Ascending aorta (tissue), 2 donors: Measurements from ENCODE around the gene CLSTN1. TPM values are rescaled to one million over a fixed set of nuclear protein-coding genes. Genes with fewer than 3 reads are reported as not detected.
"Not testable (repeated sequence)": the region's sequence is repeated elsewhere in the genome, so short reads cannot be mapped to it uniquely, and the experiment has no call there.

Experiments
- DNase-seq, 2 donors: peaks; one replicate each; pipeline ENCODE4 v3.0.0-alpha.2; 2019; ENCODE audit warnings: low spot score in 2 of 2
- H3K27ac ChIP-seq, 2 donors: fragments of 200-600 bp; sonication (generic); one replicate each; pipeline ENCODE4 v1.5.1; 2016 to 2017; ENCODE audit warnings: mild to moderate bottlenecking in 1 of 2
- H3K27me3 ChIP-seq: fragments of 200-600 bp; sonication (generic); one replicate; pipeline ENCODE4 v1.5.1; 2017
- H3K36me3 ChIP-seq, 2 donors: fragments of 200-600 bp; sonication (generic); one replicate each; pipeline ENCODE4 v1.5.1; 2016
- H3K4me1 ChIP-seq, 2 donors: fragments of 200-600 bp; sonication (generic); one replicate each; pipeline ENCODE4 v1.5.1; 2016 to 2017; ENCODE audit warnings: mild to moderate bottlenecking in 1 of 2
- H3K4me3 ChIP-seq, 2 donors: fragments of 200-600 bp; sonication (generic); one replicate each; pipeline ENCODE4 v1.5.1; 2016 to 2017; ENCODE audit warnings: mild to moderate bottlenecking in 1 of 2
- H3K9me3 ChIP-seq, 2 donors: fragments of 200-600 bp; sonication (generic); one replicate each; pipeline ENCODE4 v1.5.1; 2016
- intact Hi-C: fragments of 100-400 bp; cut with DNase I; formaldehyde crosslinking; loops from one replicate; pipeline ENCODE4 v1.15.1; 2023
- total RNA-seq: library from RNA; depleted of rRNA; stranded (reverse); fragments of >200 nt; gene quantifications from one replicate; pipeline ENCODE4 v1.1.0, GENCODE V29; 2016
- TF ChIP-seq, protein P1 (sequence below), 3 experiments: fragments of 200-600 bp in 2 of 3; fragments of 450-650 bp in 1 of 3; sonication (generic) in 2 of 3; IDR thresholded peaks; one replicate each; pipeline ENCODE4 v1.5.1; 2016 to 2019; ENCODE audit warnings: antibody characterized with exemption in 3 of 3, mild to moderate bottlenecking in 1 of 3, moderate library complexity in 1 of 3

Gene CLSTN1
- total RNA-seq, 1 donor from 2014 or later, result 84.6 TPM

DNA sequence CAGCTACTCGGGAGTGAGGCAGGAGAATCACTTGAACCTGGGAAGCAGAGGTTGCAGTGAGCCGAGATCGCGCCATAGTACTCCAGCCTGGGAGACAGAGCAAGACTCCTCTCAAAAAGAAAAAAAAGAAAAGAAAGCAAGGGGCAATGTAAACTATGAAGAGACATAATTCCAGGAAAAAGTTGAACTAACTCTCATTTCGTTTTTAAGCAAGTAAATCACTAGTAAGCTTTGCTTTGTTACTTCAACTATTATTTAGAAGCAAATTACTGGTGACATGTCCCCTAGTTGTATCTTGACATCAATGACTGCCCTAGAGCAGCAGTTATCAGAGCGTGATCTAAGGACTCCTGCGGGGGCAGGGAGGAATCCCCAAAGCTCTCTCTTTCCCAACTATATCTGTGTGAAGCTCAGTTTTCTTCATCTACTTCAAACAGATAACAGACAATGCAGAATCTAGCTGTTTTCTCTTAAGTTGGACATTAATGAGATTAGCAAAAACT is 18.7 kb downstream of the CLSTN1 start:
- Histone ChIP-seq H3K27me3 (no peaks in the 10 kb centered on the region), H3K9me3 (no peaks in the 10 kb centered on the region), H3K4me1 (no peaks in the 10 kb centered on the region), H3K36me3 (no peaks in the 10 kb centered on the region), H3K4me3 (no peak overlapping the region), H3K27ac (no peak overlapping the region)
- TF ChIP-seq, protein P1, sequence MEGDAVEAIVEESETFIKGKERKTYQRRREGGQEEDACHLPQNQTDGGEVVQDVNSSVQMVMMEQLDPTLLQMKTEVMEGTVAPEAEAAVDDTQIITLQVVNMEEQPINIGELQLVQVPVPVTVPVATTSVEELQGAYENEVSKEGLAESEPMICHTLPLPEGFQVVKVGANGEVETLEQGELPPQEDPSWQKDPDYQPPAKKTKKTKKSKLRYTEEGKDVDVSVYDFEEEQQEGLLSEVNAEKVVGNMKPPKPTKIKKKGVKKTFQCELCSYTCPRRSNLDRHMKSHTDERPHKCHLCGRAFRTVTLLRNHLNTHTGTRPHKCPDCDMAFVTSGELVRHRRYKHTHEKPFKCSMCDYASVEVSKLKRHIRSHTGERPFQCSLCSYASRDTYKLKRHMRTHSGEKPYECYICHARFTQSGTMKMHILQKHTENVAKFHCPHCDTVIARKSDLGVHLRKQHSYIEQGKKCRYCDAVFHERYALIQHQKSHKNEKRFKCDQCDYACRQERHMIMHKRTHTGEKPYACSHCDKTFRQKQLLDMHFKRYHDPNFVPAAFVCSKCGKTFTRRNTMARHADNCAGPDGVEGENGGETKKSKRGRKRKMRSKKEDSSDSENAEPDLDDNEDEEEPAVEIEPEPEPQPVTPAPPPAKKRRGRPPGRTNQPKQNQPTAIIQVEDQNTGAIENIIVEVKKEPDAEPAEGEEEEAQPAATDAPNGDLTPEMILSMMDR (IDR thresholded peaks at IDR 0.05), result no peak
- intact Hi-C loops, result no loop called here
- no peak for DNase-seq

DNA sequence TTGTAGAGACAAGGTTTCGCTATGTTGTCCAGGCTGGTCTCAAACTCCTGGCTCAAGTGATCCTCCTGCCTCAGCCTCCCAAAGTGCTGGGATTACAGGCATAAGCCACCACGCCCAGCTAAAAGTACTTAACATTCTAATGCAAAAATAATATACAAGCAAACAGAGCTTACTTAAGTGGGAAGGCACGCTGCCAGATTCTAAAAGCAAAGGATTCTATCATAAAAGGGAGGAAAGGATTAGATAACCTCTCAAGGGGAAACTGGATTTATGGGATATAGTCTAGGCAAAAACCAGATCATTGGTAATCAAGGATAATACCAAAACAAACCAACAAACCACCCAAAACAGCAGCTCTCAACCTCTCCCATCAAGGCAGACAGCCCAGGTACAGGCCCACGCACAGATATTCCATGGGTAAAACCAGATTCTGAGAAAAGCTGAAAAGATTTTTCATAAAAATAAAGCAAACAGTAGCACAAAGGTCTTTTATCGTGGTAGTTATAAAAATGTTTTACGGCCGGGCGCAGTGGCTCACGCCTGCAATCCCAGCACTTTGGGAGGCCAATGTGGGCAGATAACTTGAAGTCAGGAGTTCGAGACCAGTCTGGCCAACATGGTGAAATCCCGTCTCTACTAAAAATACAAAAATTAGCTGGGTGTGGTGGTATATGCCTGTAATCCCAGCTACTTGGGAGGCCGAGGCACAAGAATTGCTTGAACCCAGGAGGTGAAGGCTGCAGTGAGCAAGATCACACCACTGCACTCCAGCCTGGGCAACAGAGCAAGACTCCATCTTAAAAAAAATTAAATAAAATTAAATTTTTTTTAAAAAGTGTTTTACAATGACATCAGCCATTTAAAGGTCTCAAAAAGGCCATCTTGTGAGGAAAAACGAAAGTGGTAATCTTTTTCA is 20.5 kb downstream of the CLSTN1 start:
- H3K9me3 ChIP-seq, H3K27me3 ChIP-seq, H3K36me3 ChIP-seq, H3K4me1 ChIP-seq, H3K27ac ChIP-seq, H3K4me3 ChIP-seq, intact Hi-C loops, DNase-seq: not testable (repeated sequence)

DNA sequence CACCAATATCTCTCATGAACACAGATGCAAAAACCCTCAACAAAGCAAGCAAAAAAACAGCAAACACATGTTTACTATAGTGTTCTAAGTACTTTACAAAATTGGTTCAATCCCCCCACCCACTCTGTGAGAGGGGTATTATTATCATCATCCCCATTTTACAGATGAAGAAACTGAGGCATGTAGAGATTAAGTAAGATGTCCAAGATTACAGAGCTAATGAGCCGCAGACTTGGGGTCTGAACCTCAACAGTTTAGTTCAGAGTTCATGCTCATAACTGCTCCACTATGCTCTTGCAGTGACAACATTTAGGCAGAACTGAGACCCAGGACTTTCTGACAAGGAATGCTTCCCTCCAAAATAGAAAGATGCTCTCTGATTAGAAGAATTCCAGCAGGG is 21.9 kb downstream of the CLSTN1 start:
- H3K36me3 ChIP-seq, result no peaks in the 10 kb centered on the region
- TF ChIP-seq, protein P1 (IDR thresholded peaks at IDR 0.05), result no peak
- intact Hi-C loops, result no loop called here

DNA sequence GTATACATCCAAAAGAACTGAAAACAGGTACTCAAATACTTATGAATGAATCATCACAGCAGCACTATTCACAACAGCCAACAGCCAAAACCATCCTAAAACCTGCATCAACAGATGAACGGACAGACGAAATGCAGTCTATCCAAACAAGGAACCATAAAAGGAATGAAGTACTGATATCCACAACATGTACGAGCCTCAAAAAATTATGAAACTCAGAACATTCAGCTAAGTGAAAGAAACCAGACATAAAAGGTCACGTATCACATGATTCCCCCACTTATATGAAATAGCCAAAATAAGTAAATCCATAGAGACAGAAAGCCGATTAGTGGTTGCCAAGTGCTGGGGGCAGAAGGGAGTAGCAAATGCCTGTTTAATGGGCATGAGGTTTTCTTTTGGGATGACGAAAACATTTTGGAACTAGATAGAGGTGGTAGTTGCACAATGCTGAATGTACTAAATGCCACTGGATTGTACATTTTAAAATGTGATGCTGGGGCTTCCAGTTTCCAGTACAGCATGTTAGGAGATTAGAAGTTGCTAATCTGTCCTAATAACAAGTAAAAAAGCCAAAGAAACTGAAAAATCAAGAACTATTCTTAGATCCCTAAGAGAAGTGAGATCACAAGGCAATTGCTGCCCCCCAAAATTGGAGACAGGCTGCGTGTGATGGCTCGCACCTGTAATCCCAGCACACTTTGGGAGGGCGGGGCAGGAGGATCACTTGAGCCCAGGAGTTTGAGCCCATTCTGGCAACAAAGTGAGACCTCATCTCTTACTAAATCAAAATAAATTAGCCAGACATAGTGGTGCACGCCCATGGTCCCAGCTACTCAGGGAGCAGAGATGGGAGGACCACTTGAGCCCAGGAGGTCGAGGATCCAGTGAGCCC is 25.3 kb downstream of the CLSTN1 start:
- TF ChIP-seq, protein P1 (IDR thresholded peaks at IDR 0.05), result no peak
- Histone ChIP-seq H3K4me3 (peak overlapping the region; percentile 16 to 44), H3K27ac (no peak overlapping the region), H3K27me3 (no peaks in the 10 kb centered on the region), H3K4me1 (peaks cover 4 to 21% of the 10 kb centered on the region in 2 donors), H3K9me3 (no peaks in the 10 kb centered on the region), H3K36me3 (no peaks in the 10 kb centered on the region)
- intact Hi-C loops, result loop anchor here (2.0 kb wide), 1 partner anchor 24 kb away; the partner anchor contains the start of gene CLSTN1
- peak in 1 of 2 donors; percentile 68 for DNase-seq

More for the DNA sequence above, 21.9 kb downstream of the CLSTN1 start:
- no peak overlapping the region for H3K4me3 ChIP-seq
- H3K27me3 ChIP-seq, result no peaks in the 10 kb centered on the region
- peaks cover 4 to 15% of the 10 kb centered on the region in 2 donors for H3K4me1 ChIP-seq
- no peaks in the 10 kb centered on the region for H3K9me3 ChIP-seq
- no peak for DNase-seq
- no peak overlapping the region for H3K27ac ChIP-seq

DNA sequence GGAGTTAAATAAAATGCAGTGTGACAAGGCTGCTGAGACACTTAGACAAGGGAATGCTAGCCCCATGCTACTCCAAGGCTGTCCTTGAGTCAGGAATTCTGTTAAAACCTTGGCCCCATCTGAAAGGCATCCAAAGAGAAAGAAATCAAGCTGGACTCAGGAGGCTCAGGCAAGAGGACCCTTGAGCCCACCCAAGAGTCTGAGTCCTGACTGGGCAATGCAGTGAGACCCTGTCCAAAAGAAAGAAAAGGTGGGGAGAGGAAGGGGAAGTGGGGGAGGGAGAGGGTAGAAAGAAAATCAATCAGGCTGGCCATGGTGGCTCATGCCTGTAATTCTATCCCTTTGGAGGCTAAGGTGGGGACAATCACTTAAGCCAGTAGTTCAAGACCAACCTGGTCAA is 26.7 kb downstream of the CLSTN1 start:
- H3K4me1 ChIP-seq, result peaks cover 4 to 21% of the 10 kb centered on the region in 2 donors
- intact Hi-C loops, result no loop called here
- no peak overlapping the region for H3K27ac ChIP-seq
- no peak for DNase-seq
- H3K9me3 ChIP-seq, result no peaks in the 10 kb centered on the region
- no peaks in the 10 kb centered on the region for H3K36me3 ChIP-seq
- H3K27me3 ChIP-seq, result no peaks in the 10 kb centered on the region
- TF ChIP-seq, protein P1 (IDR thresholded peaks at IDR 0.05), result no peak
- no peak overlapping the region for H3K4me3 ChIP-seq
